ENCODE measurements around the gene XAB2. TPM values are rescaled to one million over a fixed set of nuclear protein-coding genes. Genes with fewer than 3 reads are reported as not detected.

XAB2 gene
- total and polyA plus RNA-seq, 10 donors, result 31.8 to 52.2 (median 42.7) TPM

GRCh38 chr19:7636317-7636690 is 7.0 kb upstream of the XAB2 start:
- TF ChIP-seq POLR2AphosphoS5 (IDR thresholded peaks at IDR 0.05) (no peak), POLR2A (IDR thresholded peaks at IDR 0.05) (no peak)
- TF ChIP-seq, protein P1, sequence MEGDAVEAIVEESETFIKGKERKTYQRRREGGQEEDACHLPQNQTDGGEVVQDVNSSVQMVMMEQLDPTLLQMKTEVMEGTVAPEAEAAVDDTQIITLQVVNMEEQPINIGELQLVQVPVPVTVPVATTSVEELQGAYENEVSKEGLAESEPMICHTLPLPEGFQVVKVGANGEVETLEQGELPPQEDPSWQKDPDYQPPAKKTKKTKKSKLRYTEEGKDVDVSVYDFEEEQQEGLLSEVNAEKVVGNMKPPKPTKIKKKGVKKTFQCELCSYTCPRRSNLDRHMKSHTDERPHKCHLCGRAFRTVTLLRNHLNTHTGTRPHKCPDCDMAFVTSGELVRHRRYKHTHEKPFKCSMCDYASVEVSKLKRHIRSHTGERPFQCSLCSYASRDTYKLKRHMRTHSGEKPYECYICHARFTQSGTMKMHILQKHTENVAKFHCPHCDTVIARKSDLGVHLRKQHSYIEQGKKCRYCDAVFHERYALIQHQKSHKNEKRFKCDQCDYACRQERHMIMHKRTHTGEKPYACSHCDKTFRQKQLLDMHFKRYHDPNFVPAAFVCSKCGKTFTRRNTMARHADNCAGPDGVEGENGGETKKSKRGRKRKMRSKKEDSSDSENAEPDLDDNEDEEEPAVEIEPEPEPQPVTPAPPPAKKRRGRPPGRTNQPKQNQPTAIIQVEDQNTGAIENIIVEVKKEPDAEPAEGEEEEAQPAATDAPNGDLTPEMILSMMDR (IDR thresholded peaks at IDR 0.05 in 8 of 11, conservative IDR thresholded peaks at IDR 0.05 in 3 of 11), result no peak
- Histone ChIP-seq H3K4me3 (peak overlapping the region; percentile 58 to 87 (median 66)), H3K9me3 (no peaks in the 10 kb centered on the region), H3K27ac (peak overlapping the region; percentile 86 to 96 (median 94)), H3K36me3 (peaks cover 0 to 48% (median 12%) of the 10 kb centered on the region in 6 donors), H3K27me3 (replicated peaks in 1 of 7) (peaks cover 0 to 14% (median 0%) of the 10 kb centered on the region in 7 donors), H3K4me1 (peaks cover 6 to 67% (median 39%) of the 10 kb centered on the region in 6 donors)
- WGBS, 5 donors, result 65 to 77% (median 76%) methylated on average over 15 to 16 of the region's 16 CpGs
- no peak for DNase-seq
- intact Hi-C loops (cut with DNase I; ENCODE audit: low total_unique reads), result no loop called here

- no peak for DNase-seq
- H3K4me1 ChIP-seq, result peaks cover 12 to 71% (median 46%) of the 10 kb centered on the region in 6 donors
- intact Hi-C loops (cut with DNase I; ENCODE audit: low total_unique reads), result no loop called here
- no peaks in the 10 kb centered on the region for H3K9me3 ChIP-seq
- no peak overlapping the region for H3K27ac ChIP-seq
- TF ChIP-seq POLR2A (IDR thresholded peaks at IDR 0.05), result no peak
- no peak for TF ChIP-seq POLR2AphosphoS5 (IDR thresholded peaks at IDR 0.05)
- TF ChIP-seq, protein P1 (IDR thresholded peaks at IDR 0.05 in 8 of 11, conservative IDR thresholded peaks at IDR 0.05 in 3 of 11), result no peak
- peaks cover 0 to 14% (median 0%) of the 10 kb centered on the region in 7 donors for H3K27me3 ChIP-seq (replicated peaks in 1 of 7)
- peaks cover 0 to 44% (median 12%) of the 10 kb centered on the region in 6 donors for H3K36me3 ChIP-seq
- WGBS, 5 donors, result 55 to 81% (median 64%) methylated on average over 6 of the region's 6 CpGs
- H3K4me3 ChIP-seq, result peak overlapping the region in 1 of 8 donors; percentile 87
Observed at GRCh38 chr19:7635670-7636069, 6.3 kb upstream of the XAB2 start.

DNA sequence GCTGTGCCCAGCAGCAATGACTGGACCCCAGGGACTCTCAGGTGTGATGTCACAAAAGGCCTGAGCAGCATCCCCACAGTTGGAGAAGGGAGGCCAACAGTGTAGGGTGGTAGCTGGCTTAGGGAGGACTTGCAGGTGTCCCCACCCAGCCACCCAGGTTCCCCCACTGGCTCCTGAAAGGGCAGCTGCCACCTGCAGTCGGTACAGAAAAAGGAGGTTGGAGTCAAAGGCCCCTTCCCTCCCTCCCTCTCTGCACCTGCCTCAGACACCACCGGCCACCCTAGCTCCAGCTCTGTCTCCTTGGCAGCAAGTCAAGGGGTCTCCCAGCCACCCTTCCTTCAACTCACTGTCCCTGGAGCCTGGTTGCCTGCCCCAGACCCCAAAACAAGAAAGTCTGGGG is 4.4 kb upstream of the XAB2 start, which contains the start of gene PCP2:
TSS of gene PCP2 (minus strand) at position 22 of the 400 bp plus-strand sequence. CDS start 262 bp downstream, outside the sequence.
- Histone ChIP-seq H3K4me1 (peaks cover 23 to 66% (median 51%) of the 10 kb centered on the region in 6 donors), H3K36me3 (peaks cover 0 to 24% (median 12%) of the 10 kb centered on the region in 6 donors), H3K4me3 (no peak within 1 kb of the TSS), H3K9me3 (no peaks in the 10 kb centered on the region), H3K27me3 (replicated peaks in 1 of 7) (peaks cover 0 to 14% (median 0%) of the 10 kb centered on the region in 7 donors), H3K27ac (no peak within 1 kb of the TSS)
- intact Hi-C loops (cut with DNase I; ENCODE audit: low total_unique reads), result no loop called here
- WGBS, 5 donors, result 64 to 82% (median 76%) methylated on average over 1 to 2 of the region's 2 CpGs
- no peak for DNase-seq
- no peak for TF ChIP-seq POLR2AphosphoS5 (IDR thresholded peaks at IDR 0.05)
- no peak for TF ChIP-seq POLR2A (IDR thresholded peaks at IDR 0.05)
- TF ChIP-seq, protein P1 (IDR thresholded peaks at IDR 0.05 in 8 of 11, conservative IDR thresholded peaks at IDR 0.05 in 3 of 11), result no peak

DNA sequence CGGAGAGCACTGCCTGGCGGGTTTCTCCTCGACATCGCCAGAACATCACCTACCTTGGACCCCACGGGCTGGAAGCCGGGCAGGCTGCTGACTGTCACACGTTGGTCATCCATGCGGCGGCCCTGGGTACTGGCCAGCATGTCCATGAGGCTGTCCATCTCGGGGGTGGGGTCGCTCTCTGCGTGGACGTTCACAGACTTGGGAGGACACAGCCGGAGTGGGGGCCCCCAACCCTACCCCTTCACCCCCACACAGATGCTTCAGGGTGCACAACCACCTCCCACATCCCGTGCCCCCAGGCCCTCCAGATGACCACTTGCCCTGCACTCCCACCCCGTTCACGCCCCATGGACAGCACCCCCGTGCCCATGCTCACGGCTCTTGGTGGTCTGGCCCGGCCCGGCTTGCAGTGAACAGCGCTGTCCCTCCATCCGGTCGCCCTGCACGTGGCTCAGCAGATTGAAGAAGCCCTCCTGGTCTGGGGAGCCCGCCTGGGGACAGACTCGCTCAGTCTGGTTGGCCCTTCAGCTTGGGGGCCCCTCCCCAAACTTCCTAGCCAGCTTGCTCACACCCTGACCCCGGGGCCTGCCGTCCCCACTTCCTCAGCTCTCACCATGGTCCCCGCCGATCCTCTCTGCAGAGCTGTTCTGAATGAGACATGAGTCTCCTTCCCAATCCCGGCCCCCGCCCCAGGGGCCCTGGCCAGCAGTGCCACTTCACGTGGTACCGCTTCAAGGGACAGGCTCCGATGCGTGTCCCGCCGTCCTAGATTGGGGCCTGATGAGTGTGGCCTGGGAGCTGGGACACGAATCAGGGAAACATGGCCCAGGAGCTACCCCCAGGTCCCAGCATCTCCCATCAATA is 3.2 kb upstream of the XAB2 start:
- no peak for DNase-seq
- H3K27ac ChIP-seq, result no peak overlapping the region
- peaks cover 27 to 66% (median 51%) of the 10 kb centered on the region in 6 donors for H3K4me1 ChIP-seq
- no peaks in the 10 kb centered on the region for H3K9me3 ChIP-seq
- H3K36me3 ChIP-seq, result peaks cover 0 to 25% (median 12%) of the 10 kb centered on the region in 6 donors
- intact Hi-C loops (cut with DNase I; ENCODE audit: low total_unique reads), result no loop called here
- no peak overlapping the region for H3K4me3 ChIP-seq
- 92 to 96% (median 93%) methylated on average over 18 to 40 of the region's 40 CpGs for WGBS, 5 donors
- peaks cover 0 to 14% (median 0%) of the 10 kb centered on the region in 7 donors for H3K27me3 ChIP-seq (replicated peaks in 1 of 7)
- TF ChIP-seq POLR2AphosphoS5 (IDR thresholded peaks at IDR 0.05), result peak in 1 of 3 donors; percentile 43
- no peak for TF ChIP-seq POLR2A (IDR thresholded peaks at IDR 0.05)
